ENCODE measurements around the gene DIPK1A. TPM values are rescaled to one million over a fixed set of nuclear protein-coding genes. Genes with fewer than 3 reads are reported as not detected.

DIPK1A gene
- total and polyA plus RNA-seq, 2 donors (not counting 1 experiment from before 2014, with no cell fraction given), result 19.7 to 85.7 TPM

DNA sequence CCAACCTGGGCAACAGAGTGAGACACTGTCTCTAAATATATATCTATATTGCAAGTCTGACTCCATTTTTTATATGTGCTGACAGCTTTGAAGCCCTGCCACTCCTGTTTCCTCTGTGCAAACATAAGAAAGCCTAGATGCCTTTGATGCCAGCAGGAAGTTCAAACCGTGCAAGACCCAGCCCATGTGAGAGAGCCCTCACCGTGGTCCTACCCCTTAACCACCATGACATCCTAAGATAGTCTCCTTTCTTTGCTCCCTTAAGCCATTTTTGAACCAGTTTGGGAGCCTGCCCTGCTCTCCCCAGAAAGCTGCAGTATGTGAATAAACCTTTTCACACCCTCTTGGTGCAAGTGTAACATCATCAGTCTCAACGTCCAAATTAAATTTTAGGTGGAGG lies 3.7 kb upstream of the DIPK1A start:
- Histone ChIP-seq H3K4me3 (replicated peaks in 1 of 4; ENCODE audit: control extremely low read depth in 1 of 4, insufficient read depth in 1 of 4, low read depth in 3 of 4, low read length in 4 of 4) (no peak overlapping the region), H3K27me3 (ENCODE audit: control insufficient read depth, insufficient read depth, low read length) (peaks cover 3% of the 10 kb centered on the region), H3K36me3 (ENCODE audit: control insufficient read depth, insufficient read depth, low read length) (no peaks in the 10 kb centered on the region), H3K9ac (ENCODE audit: insufficient read depth, low read length) (no peak overlapping the region), H3K4me1 (ENCODE audit: control insufficient read depth, extremely low read depth, insufficient read depth, low read length) (peaks cover 2% of the 10 kb centered on the region), H3K4me2 (ENCODE audit: extremely low read depth, insufficient read depth, low read length) (no peak overlapping the region), H3K79me2 (ENCODE audit: control insufficient read depth, insufficient read depth, low read length) (no peaks in the 10 kb centered on the region), H2AFZ (ENCODE audit: low read length) (no peak overlapping the region), H3K9me3 (ENCODE audit: control insufficient read depth, insufficient read depth, low read depth, low read length) (no peaks in the 10 kb centered on the region), H3K27ac (ENCODE audit: insufficient read depth, low read length) (no peak overlapping the region), H4K20me1 (ENCODE audit: control insufficient read depth, extremely low read depth, insufficient read depth, low read length) (no peaks in the 10 kb centered on the region)
- DNase-seq (ENCODE audit: low read depth in 2 of 2), result no peak
- no peak for TF ChIP-seq EZH2 (IDR thresholded peaks at IDR 0.05; ENCODE audit: low read length, missing control alignments)
- TF ChIP-seq, protein P1, sequence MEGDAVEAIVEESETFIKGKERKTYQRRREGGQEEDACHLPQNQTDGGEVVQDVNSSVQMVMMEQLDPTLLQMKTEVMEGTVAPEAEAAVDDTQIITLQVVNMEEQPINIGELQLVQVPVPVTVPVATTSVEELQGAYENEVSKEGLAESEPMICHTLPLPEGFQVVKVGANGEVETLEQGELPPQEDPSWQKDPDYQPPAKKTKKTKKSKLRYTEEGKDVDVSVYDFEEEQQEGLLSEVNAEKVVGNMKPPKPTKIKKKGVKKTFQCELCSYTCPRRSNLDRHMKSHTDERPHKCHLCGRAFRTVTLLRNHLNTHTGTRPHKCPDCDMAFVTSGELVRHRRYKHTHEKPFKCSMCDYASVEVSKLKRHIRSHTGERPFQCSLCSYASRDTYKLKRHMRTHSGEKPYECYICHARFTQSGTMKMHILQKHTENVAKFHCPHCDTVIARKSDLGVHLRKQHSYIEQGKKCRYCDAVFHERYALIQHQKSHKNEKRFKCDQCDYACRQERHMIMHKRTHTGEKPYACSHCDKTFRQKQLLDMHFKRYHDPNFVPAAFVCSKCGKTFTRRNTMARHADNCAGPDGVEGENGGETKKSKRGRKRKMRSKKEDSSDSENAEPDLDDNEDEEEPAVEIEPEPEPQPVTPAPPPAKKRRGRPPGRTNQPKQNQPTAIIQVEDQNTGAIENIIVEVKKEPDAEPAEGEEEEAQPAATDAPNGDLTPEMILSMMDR (conservative IDR thresholded peaks at IDR 0.05 in 1 of 2, IDR thresholded peaks at IDR 0.05 in 1 of 2; ENCODE audit: low read depth in 1 of 2, low read length in 2 of 2), result no peak

DNA sequence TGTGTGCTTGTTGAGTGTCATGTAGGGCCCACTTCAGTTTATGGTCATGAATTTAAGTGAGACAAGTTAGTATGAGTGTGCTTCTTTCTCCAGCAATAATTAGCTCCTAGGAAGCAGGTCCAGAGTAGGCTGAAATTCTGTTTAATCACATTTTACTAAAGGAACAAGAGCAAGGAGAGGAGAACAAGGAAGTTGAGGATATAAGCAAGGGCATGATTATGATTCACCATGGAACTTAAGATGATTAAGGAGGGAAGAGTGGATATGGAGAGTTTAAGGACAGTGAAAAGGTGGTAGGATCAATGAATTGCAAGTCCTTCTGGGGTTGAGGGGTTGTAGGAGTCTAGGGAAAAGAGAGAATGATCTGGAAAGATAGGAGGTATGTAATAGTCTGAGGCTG lies 3.1 kb upstream of the DIPK1A start:
- TF ChIP-seq EZH2 (IDR thresholded peaks at IDR 0.05; ENCODE audit: low read length, missing control alignments), result no peak
- TF ChIP-seq, protein P1 (conservative IDR thresholded peaks at IDR 0.05 in 1 of 2, IDR thresholded peaks at IDR 0.05 in 1 of 2; ENCODE audit: low read depth in 1 of 2, low read length in 2 of 2), result no peak
- Histone ChIP-seq H2AFZ (ENCODE audit: low read length) (no peak overlapping the region), H3K4me1 (ENCODE audit: control insufficient read depth, extremely low read depth, insufficient read depth, low read length) (peaks cover 2% of the 10 kb centered on the region), H3K36me3 (ENCODE audit: control insufficient read depth, insufficient read depth, low read length) (no peaks in the 10 kb centered on the region), H4K20me1 (ENCODE audit: control insufficient read depth, extremely low read depth, insufficient read depth, low read length) (no peaks in the 10 kb centered on the region), H3K9ac (ENCODE audit: insufficient read depth, low read length) (no peak overlapping the region), H3K4me3 (replicated peaks in 1 of 4; ENCODE audit: control extremely low read depth in 1 of 4, insufficient read depth in 1 of 4, low read depth in 3 of 4, low read length in 4 of 4) (no peak overlapping the region), H3K79me2 (ENCODE audit: control insufficient read depth, insufficient read depth, low read length) (no peaks in the 10 kb centered on the region), H3K27me3 (ENCODE audit: control insufficient read depth, insufficient read depth, low read length) (peaks cover 3% of the 10 kb centered on the region), H3K27ac (ENCODE audit: insufficient read depth, low read length) (no peak overlapping the region), H3K9me3 (ENCODE audit: control insufficient read depth, insufficient read depth, low read depth, low read length) (no peaks in the 10 kb centered on the region), H3K4me2 (ENCODE audit: extremely low read depth, insufficient read depth, low read length) (no peak overlapping the region)
- DNase-seq (ENCODE audit: low read depth in 2 of 2), result no peak

DNA sequence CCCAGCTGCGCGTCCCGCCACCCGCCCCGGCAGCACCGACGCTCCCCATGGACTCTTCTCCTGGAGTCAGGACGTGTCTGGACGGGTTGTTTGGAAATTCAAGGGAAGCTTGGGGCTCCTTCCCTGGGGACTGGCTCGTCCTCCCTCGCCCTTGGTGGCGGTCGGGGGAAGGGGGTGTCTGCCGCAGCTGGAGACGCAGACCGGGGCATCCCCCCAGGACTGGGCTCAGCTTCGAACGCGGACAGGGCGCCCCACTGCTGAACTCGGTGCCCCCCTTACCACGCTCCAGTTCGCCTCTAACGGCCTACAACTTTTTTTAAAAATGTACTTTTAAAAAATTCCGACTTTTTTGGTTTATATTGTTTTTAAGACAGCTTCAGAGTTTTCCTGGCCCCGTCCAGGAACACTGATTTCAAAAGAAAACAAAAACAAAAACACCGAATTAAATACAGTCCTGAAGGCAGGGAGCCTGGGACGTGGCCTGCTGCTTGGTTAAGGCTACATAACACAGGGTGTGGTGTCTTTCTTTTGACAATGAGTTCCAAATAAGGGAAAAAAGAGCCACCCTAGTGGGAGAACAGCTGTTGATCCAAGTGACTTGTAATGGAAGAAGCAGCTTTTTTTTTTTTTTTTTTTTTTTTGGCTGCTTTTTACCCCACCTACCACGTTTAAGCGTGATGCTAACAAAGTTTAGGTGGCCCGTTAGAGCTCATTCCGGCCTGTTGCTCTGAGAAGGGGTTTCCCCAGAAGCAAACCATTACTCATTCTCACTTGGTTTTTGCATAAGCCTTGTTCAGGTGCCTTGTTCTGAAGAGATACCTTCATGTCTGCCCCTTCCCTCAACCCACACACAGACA lies 862 bp upstream of the DIPK1A start:
- TF ChIP-seq, protein P1 (conservative IDR thresholded peaks at IDR 0.05 in 1 of 2, IDR thresholded peaks at IDR 0.05 in 1 of 2; ENCODE audit: low read depth in 1 of 2, low read length in 2 of 2), result no peak
- TF ChIP-seq EZH2 (IDR thresholded peaks at IDR 0.05; ENCODE audit: low read length, missing control alignments), result no peak
- H3K4me3 ChIP-seq (replicated peaks in 1 of 4; ENCODE audit: control extremely low read depth in 1 of 4, insufficient read depth in 1 of 4, low read depth in 3 of 4, low read length in 4 of 4), result peak overlapping the region; percentile 68 to 92 (median 78)
- H3K79me2 ChIP-seq (ENCODE audit: control insufficient read depth, insufficient read depth, low read length), result no peaks in the 10 kb centered on the region
- peak overlapping the region; percentile 85 for H2AFZ ChIP-seq (ENCODE audit: low read length)
- H3K4me1 ChIP-seq (ENCODE audit: control insufficient read depth, extremely low read depth, insufficient read depth, low read length), result peaks cover 2% of the 10 kb centered on the region
- H3K27me3 ChIP-seq (ENCODE audit: control insufficient read depth, insufficient read depth, low read length), result peaks cover 3% of the 10 kb centered on the region
- no peaks in the 10 kb centered on the region for H3K9me3 ChIP-seq (ENCODE audit: control insufficient read depth, insufficient read depth, low read depth, low read length)
- DNase-seq (ENCODE audit: low read depth in 2 of 2), result peak; percentile 80 to 87
- H3K4me2 ChIP-seq (ENCODE audit: extremely low read depth, insufficient read depth, low read length), result peak overlapping the region; percentile 83
- H4K20me1 ChIP-seq (ENCODE audit: control insufficient read depth, extremely low read depth, insufficient read depth, low read length), result no peaks in the 10 kb centered on the region
- H3K36me3 ChIP-seq (ENCODE audit: control insufficient read depth, insufficient read depth, low read length), result no peaks in the 10 kb centered on the region
- H3K9ac ChIP-seq (ENCODE audit: insufficient read depth, low read length), result peak overlapping the region; percentile 77
- H3K27ac ChIP-seq (ENCODE audit: insufficient read depth, low read length), result peak overlapping the region; percentile 88

Data from fibroblast of lung (primary cell).